HG02588 (cell line): ENCODE measurements around the gene SDC3.

Experiments used
- ATAC-seq: cut with Tn5 transposase; IDR thresholded peaks from one replicate; pipeline ENCODE4 v1.9.1; 2021; ENCODE audit warnings: mild to moderate bottlenecking, moderate library complexity; ENCODE audit not compliant: unreplicated experiment

SDC3 gene

DNA sequence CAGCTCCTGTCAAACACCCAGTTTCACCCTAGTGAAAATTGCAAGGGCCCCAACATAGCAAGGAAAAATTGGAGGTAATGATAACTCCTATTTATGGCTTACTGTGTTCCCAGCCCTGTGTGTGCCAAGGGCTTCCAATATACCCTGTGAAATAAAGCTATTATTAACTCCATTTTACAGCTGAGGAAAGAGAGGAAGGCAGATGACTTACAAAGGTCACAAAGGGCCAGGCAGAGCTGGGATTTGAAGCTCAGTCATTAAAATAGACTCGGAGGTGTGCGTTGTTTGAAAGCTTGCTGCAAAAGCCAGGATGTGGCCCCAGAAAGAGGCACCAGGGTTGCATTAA, 20.2 kb upstream of the SDC3 start:
- ATAC-seq = no peak

DNA sequence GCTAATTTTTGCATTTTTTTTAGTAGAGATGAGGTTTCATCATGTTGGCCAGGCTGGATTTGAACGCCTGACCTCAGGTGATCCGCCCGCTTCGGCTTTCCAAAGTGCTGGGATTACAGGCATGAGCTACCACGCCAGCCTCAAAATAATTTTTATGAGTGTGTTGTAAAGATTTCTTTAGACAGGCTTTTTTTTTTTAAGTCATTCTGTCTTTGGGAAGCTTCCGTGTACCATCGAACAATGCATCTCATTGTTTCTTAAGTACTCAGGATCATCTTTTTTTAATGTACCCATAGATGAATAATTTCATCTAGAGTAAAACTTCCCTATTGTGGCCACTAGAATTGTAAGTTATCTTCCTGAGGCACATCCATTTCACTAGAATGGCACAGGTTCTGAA, 19.6 kb upstream of the SDC3 start:
- ATAC-seq = no peak

DNA sequence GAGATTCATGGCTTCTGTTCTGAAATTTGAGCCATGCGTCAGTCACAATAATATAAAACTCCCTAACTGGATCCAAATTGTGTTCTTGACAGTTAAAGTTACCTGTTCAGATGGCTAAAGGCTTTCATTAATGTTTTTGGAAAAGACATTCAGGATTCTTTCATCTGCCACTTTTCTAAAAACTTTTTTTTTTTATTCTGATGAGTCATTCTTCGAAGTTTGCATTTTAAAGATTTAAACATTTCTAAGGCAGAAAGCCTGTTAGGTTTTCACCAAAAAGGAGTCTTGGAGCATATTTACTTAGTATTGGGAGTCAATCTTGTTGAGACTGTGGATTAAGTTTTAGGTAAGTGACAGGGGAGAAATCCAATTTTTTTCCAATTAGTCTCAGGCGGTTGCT, 18.9 kb upstream of the SDC3 start:
- ATAC-seq = no peak

GRCh38 chr1:30923597-30923996, 15.0 kb upstream of the SDC3 start:
- ATAC-seq = no peak

DNA sequence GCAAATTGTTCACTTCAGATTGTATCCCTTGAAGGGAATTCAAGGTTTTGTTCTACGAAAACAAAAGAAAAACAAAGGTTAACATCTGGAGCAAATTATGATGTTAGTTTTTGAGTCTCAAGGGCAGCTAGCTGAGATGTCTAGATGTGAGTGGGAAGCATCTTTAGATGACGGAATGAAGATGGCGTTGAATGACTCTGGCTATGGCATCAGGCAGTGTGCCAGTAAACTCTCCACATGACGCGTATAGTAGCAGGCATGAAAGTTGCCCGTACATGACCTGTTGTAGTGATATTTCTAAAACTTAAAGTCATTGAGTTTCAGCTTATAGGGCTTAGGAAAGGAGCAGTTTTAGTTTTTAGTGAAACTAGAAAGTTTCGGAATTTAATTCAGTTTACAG, 12.3 kb upstream of the SDC3 start:
- ATAC-seq = no peak

GRCh38 chr1:30919025-30919881, 10.7 kb upstream of the SDC3 start:
- ATAC-seq = no peak

DNA sequence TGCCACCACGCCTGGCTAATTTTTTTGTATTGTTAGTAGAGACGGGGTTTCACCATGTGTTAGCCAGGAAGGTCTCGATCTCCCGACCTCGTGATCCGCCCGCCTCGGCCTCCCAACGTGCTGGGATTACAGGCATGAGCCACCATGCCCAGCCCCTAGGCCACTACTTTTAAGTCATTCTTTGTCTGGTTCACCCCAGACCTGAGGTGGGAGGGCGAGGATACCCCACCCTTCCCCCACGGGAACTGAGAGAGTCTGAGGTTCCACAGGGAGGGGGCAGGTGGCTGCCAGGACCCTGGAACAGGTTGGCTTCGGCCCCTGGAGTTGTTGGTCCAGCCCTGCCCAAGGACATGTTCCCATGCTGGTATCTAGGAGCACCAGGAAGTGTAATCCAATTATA, 7.7 kb upstream of the SDC3 start:
- no peak for ATAC-seq

DNA sequence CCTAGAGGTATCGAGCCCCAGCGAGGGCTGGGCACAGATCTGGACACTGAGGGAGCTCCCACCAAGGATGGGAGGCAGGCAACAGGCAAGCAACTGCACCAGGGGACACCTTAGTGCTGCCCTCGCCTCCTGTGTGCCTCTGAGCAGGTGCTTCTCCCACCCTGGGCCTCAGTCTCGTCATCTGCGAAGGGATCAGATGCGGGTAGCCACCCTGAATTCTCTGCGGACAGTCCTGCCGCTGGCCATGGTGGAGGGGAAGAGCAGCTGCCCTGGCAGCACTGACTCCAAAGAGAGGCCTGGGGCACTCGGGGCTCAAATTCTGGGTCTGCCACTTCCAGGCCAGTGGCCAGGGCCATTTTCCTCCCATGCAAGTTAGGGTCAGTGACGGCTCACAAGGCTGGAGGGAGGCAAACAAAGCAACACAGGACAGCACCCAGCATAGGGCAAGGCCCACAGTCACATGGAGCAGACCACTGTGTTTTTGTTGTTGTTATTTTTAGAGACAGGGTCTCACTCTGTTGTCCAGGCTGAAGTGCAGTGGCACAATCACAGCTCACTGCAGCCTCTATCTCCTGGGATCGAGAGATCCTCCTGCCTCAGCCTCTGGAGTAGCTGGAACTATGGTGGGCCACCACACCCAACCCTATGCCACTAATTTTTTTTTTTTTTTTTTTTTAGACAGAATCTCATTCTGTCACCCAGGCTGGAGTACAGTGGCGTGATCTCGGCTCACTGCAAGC, 7.1 kb upstream of the SDC3 start:
- no peak for ATAC-seq

DNA sequence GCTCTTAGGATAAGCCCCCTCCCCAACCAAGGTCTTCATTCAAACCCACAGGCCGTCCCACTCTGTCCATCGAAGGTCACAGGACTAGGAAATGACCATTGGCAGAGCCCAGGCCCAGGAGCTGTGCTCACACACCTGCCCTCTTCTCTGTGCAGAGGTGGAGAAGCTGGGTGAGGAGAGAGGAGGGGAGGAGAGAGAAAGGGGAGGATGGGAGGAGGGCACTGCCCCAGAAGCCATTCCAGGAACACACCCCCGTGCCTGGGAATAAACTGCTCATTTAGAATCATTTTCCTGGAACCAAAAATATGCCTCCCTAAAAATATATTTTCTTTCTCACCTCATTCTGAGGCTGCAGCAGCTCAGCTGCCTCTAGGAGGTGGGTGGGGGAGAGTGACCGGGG, 6.4 kb upstream of the SDC3 start:
- ATAC-seq = no peak

DNA sequence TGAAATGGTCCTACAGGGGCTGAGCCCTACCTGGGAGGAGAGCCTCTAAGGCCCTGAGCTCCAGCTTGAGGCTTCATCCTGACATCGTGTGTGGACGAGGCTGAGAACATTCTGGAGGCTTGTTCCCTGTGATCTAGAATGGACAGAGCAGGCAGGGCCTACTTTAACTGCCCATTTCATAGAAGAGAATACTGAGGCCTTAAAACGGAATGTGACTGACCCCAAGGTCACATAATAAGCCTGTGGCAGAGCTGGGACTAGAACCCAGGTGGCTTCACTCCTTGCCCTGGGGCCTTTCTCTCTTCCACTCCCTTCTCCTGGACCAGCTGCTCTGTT, 6.0 kb upstream of the SDC3 start:
- ATAC-seq = no peak

- no peak for ATAC-seq
Observed at GRCh38 chr1:30912913-30913652, 4.5 kb upstream of the SDC3 start.

DNA sequence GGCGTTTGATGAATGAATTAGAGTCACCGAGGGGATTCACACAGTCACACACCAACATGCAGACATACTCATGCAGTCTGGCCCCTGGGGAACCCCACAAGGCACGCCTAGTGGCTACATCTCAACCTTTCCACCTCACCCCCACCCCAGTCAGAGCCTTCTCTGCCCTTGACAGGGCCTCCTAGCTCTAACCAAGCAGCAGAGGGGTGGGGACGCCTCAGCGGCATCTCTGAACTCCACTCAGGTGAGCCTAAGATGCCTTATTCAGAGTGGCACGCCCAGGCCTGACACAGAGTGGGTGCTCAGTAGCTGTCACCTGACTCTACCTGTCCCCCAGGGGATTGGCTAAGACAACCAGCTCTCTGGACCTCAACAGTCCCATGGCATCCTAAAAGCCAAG, 3.7 kb upstream of the SDC3 start:
- ATAC-seq = no peak

- no peak for ATAC-seq
Observed at GRCh38 chr1:30911059-30911954, 2.7 kb upstream of the SDC3 start.

DNA sequence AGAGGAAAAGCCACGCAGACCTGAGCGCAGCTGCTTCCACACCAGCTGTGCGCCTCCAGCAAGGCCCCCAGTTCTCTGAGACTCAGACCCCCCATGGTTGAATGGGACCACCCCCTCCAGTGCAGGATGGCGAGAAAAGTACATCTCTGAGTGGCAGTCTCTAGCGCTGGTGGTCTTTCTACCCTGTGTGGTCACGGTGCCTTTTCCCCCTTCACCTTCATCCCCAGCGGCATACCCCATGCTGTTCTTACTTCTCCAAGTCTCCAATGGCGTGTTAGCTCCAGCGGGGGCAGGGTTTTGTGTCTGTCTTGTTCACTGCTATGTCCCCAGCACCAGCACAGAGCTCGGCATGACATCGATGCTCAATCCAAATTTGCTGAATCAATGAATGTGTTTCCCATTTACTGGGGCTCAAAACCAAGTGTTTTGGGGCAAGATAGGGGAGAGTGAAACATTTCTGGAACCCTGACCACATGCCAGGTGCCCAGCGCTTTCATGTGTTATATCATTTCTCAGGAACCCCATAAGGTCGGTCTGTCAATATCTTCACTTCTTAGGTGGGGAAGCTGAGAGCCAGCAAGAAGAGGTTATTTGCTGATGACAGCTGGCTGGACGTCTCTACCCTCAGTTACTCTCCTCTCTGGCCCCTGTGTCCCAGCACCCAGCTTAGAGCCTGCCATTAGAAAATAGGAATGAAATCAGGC, 959 bp upstream of the SDC3 start:
- no peak for ATAC-seq

GRCh38 chr1:30908316-30908695, 252 bp downstream of the SDC3 start:
- no peak for ATAC-seq

- no peak for ATAC-seq
Observed at GRCh38 chr1:30907481-30908315, 860 bp downstream of the SDC3 start.

- ATAC-seq = no peak
Observed at GRCh38 chr1:30906631-30907441, 1.7 kb downstream of the SDC3 start.

DNA sequence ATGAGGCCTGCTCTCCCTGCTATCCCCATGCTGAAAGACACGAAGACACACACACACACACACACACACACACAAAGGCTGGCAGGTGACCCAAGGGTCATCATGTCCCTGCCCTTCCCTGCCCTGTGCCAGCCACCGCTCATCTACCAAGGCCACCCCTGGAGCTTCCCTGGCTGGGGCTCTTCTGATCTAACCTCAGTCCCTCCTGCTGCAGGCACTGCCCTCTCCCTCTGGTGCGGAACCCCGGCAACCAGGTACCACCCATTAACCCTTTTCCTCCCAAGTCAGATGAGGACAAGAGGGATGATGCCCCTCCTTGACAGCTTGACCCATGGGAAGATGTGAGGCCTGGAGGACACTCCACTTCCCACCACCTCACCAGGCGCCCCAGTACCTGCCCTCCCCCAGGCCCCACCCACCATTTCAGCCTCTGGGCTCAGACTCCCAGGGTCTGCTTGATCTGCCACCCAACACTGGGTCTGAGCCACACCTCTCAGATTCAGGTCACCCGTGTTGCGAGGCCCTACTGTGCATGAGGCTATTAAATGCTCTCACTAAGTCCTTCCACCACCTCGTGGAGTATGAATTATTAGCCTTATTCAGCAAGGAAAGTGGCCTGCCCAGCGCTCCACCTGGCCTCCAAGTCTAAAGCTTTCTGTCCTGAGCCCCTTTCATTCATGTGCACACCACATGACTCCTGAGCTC, 2.5 kb downstream of the SDC3 start:
- ATAC-seq = no peak
